ENCODE results near the gene FAM180A. TPM values are rescaled to one million over a fixed set of nuclear protein-coding genes. Genes with fewer than 3 reads are reported as not detected.
"Not testable (repeated sequence)": the region's sequence is repeated elsewhere in the genome, so short reads cannot be mapped to it uniquely, and the experiment has no call there.

FAM180A gene
- total RNA-seq, 1 donor from 2014 or later = not detected

- no peak overlapping the region for H3K4me3 ChIP-seq (ENCODE audit: low read depth, low read length)
- no peak for DNase-seq (ENCODE audit: low read depth)
- no peak for TF ChIP-seq CTCF (conservative IDR thresholded peaks at IDR 0.05; ENCODE audit: low read depth, low read length)
Measured at GRCh38 chr7:135744938-135745702, 3.5 kb downstream of the FAM180A start.

- no peak for DNase-seq (ENCODE audit: low read depth)
- no peak for TF ChIP-seq CTCF (conservative IDR thresholded peaks at IDR 0.05; ENCODE audit: low read depth, low read length)
- H3K4me3 ChIP-seq (ENCODE audit: low read depth, low read length) = no peak overlapping the region
Measured at GRCh38 chr7:135743907-135744731, 4.5 kb downstream of the FAM180A start.

DNA sequence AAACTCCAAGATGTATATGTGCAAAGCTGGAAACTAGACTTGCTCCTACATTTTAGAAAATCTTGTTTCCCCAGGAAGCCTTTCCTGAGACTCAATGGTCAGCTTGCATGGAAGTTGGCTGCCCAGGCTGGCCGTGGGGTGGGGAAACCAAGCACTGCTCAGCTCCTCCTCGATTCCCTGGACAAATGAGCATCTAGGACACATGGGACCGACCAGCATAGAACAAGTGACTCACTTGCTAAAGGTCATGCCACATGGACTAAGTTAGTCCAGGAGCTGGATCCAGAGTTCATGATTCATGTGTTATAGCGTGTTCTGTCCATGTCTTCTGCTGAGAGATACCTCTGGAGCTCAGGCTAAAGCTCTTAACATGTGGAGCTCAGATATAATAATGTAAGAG, 6.2 kb downstream of the FAM180A start:
- DNase-seq (ENCODE audit: low read depth) = no peak
- H3K4me3 ChIP-seq (ENCODE audit: low read depth, low read length) = no peak overlapping the region
- TF ChIP-seq CTCF (conservative IDR thresholded peaks at IDR 0.05; ENCODE audit: low read depth, low read length) = no peak

DNA sequence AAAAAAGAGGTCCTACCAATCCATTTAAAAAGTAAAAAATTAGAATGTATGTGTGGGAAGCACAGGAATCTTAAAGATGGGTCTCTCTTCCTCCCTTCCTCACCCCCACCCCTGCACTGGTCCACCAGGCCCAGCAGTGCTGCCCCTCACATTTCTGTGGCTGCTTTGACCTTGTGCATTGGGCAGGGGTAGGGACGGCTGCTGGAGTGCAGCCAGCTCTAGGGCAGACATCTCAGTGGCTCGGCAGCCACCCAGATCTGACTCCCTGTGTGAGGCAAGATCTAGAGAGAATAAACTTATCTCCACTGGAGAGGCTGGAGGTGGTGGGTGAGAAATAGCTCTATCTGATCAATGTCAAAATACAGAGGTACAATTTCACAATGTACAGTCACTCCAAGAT, 6.7 kb downstream of the FAM180A start:
- no peak overlapping the region for H3K4me3 ChIP-seq (ENCODE audit: low read depth, low read length)
- no peak for DNase-seq (ENCODE audit: low read depth)
- no peak for TF ChIP-seq CTCF (conservative IDR thresholded peaks at IDR 0.05; ENCODE audit: low read depth, low read length)

DNA sequence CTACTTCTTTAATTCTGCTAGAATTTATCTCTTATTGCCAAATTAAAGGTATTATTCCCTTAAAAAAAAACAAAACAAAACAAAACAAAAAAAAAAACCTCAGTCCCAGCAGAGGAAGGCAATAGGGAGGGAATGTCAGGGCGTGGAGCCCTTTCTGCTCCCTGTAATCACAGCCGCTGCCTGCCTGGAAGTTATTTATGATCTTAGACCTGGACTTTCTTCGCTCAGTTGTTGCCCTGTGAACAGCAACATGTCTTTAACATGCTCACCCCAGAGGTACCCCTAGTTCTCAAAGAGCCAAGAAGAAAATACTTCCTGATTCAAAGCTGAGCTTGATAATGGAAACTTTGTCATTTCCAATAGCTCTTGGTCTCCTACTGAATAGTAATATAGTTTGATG, 7.7 kb downstream of the FAM180A start:
- TF ChIP-seq CTCF (conservative IDR thresholded peaks at IDR 0.05; ENCODE audit: low read depth, low read length) = no peak
- no peak overlapping the region for H3K4me3 ChIP-seq (ENCODE audit: low read depth, low read length)
- no peak for DNase-seq (ENCODE audit: low read depth)

- H3K4me3 ChIP-seq (ENCODE audit: low read depth, low read length); DNase-seq (ENCODE audit: low read depth): not testable (repeated sequence)
Measured at GRCh38 chr7:135737306-135737647, 11.3 kb downstream of the FAM180A start.

DNA sequence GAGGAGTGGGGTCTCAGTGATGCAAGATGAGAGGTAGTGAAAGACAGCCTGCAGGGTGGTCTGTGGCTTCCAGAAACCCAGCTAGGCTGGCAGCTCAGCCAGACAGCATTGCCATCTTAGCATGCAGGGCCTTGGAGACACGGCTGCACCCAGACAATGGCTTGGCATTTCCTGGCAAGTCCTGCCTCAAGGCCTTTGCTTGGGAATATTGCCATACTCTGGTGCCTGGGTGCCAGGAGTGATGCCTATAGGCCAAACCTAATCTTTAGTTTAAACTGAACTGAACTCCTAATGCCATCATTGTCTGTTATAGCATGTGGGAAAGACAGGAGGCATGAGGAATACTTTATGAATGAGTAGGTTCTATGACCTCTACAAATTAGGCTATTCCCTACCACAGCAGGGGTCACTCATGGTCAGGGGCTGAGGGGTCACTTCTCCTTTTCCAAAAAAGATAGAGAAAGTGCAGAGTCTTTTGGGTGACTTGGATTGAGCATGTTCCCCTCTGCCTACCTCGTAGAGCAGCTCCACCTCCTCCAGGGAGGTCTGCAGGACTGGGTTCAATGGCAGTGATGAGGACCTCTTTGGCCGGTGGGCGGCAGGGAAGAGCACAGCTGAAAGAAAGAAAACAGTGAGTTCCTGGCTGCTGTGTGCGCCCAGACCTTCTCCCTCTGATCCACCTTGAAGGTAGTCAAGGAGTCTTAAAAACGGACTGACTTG, 11.9 kb downstream of the FAM180A start:
- no peak overlapping the region for H3K4me3 ChIP-seq (ENCODE audit: low read depth, low read length)
- peak; percentile 6 for TF ChIP-seq CTCF (conservative IDR thresholded peaks at IDR 0.05; ENCODE audit: low read depth, low read length)
- DNase-seq (ENCODE audit: low read depth) = no peak
